Activated CD4-positive, alpha-beta T cell treated with anti-CD3 and anti-CD28 coated beads, Interleukin-2, amount 10 ng/mL, durations not matched to agents 7 days and 5 days (primary cell): ENCODE data around the gene TOR4A. TPM values are rescaled to one million over a fixed set of nuclear protein-coding genes. Genes with fewer than 3 reads are reported as not detected.
A peak's percentile ranks its signal among the peaks of the same experiment; 100 is the strongest.
"Not testable (repeated sequence)": the region's sequence is repeated elsewhere in the genome, so short reads cannot be mapped to it uniquely, and the experiment has no call there.

Experiments used
- CTCF ChIA-PET: fragments of 350-600 bp; sonication (Branson Sonifier 250); formaldehyde crosslinking; loops from one replicate; lab custom pipeline; 2021; ENCODE audit warnings: antibody characterized with exemption; lab: Charles Lee
- POLR2A ChIA-PET: fragments of 350-600 bp; sonication (Branson Sonifier 250); formaldehyde crosslinking; loops from one replicate; lab custom pipeline; 2021; ENCODE audit warnings: antibody characterized with exemption; lab: Charles Lee
- DNase-seq: peaks from one replicate; pipeline ENCODE4 v3.0.0-alpha.2; 2020
- H3K27ac Mint-ChIP-seq: one replicate; pipeline ENCODE4 v1.8.0; 2021; ENCODE audit warnings: mild to moderate bottlenecking, moderate library complexity, mixed read lengths
- H3K27me3 Mint-ChIP-seq: one replicate; pipeline ENCODE4 v1.8.0; 2021; ENCODE audit warnings: mixed read lengths
- H3K36me3 Mint-ChIP-seq: one replicate; pipeline ENCODE4 v1.8.0; 2021; ENCODE audit warnings: low read depth, mixed read lengths
- H3K4me1 Mint-ChIP-seq: one replicate; pipeline ENCODE4 v1.8.0; 2021; ENCODE audit warnings: mixed read lengths
- H3K4me3 Mint-ChIP-seq: one replicate; pipeline ENCODE4 v1.8.0; 2021; ENCODE audit warnings: mild to moderate bottlenecking, moderate library complexity, mixed read lengths
- H3K9me3 Mint-ChIP-seq: one replicate; pipeline ENCODE4 v1.8.0; 2021; ENCODE audit warnings: mixed read lengths
- total RNA-seq, 2 experiments: library from RNA; stranded (reverse); gene quantifications; one replicate each; pipeline ENCODE4 v1.2.3, GENCODE V29; 2021

TOR4A gene
- total RNA-seq, 2 experiments from 2014 or later, result 6.0 to 7.1 TPM

DNA sequence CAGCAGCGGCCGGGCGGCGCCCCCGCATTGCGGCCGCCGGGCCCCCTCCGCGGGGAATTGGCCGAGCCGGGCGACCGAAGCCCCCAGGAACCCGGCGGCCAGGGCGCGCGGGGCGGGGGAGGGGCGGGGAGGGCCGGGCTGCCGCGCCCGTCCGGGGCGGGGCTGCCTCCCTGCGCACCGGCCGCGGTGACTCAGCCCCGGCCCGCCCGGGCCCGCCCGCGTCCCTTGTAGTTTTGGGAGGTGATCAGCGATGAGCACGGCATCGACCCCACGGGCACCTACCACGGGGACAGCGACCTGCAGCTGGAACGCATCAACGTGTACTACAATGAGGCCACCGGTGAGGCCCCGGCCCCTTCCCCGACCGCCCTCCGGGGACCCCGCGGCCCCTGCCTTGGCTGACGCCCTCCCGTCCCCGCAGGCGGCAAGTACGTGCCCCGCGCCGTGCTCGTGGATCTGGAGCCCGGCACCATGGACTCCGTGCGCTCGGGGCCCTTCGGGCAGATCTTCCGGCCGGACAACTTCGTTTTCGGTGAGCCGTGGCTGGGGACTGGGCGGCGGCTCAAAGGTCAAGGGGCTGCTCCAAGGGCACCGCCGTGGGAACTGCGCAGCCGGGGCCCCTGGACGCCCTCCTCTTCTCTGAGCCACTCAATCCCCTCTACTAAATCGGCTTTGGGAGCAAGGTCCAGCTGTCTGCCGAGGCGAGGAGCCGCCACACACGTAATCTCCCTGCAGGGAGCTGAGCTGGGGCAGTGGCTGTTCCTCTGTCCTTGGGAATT, 35.8 kb upstream of the TOR4A start:
- H3K9me3 Mint-ChIP-seq, result no peaks in the 10 kb centered on the region

DNA sequence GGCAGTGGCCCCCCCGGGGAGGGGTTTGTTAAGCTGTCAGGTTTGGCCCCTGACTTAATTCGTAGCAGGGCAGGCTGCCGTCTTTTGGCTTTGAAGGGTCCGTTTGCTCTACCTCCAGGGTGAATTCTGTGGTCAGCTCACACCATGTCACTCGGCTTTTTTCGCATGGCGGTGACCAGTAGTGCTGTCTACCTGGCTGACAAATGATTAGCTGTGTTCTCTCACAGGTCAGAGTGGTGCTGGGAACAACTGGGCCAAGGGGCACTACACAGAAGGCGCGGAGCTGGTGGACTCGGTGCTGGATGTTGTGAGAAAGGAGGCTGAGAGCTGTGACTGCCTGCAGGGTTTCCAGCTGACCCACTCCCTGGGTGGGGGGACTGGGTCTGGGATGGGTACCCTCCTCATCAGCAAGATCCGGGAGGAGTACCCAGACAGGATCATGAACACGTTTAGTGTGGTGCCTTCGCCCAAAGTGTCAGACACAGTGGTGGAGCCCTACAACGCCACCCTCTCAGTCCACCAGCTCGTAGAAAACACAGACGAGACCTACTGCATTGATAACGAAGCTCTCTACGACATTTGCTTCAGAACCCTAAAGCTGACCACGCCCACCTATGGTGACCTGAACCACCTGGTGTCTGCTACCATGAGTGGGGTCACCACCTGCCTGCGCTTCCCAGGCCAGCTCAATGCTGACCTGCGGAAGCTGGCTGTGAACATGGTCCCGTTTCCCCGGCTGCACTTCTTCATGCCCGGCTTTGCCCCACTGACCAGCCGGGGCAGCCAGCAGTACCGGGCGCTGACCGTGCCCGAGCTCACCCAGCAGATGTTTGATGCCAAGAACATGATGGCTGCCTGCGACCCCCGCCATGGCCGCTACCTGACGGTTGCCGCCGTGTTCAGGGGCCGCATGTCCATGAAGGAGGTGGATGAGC, 35.0 kb upstream of the TOR4A start:
- no peaks in the 10 kb centered on the region for H3K9me3 Mint-ChIP-seq
- ChIA-PET POLR2A (interaction anchor here (0.6 to 1.4 kb wide), 3 partner anchors 12 to 156 kb away, joined by 3 to 6 read pairs (median 3); partner anchors contain the start of genes MAN1B1 and NELFB), CTCF (interaction anchor here (1.0 to 4.6 kb wide), 5 partner anchors 12 to 213 kb away, joined by 3 to 19 read pairs (median 5); partner anchors contain the start of gene NELFB)
- DNase-seq, result no peak
- peak overlapping the region; percentile 88 for H3K27ac Mint-ChIP-seq
- no peaks in the 10 kb centered on the region for H3K27me3 Mint-ChIP-seq
- peaks cover 24% of the 10 kb centered on the region for H3K36me3 Mint-ChIP-seq
- peak overlapping the region; percentile 87 for H3K4me3 Mint-ChIP-seq
- H3K4me1 Mint-ChIP-seq, result peaks cover 33% of the 10 kb centered on the region

More for the DNA sequence above, 35.8 kb upstream of the TOR4A start:
- DNase-seq, result peak; percentile 65
- ChIA-PET POLR2A (interaction anchor here (0.8 to 1.4 kb wide), 9 partner anchors 13 to 220 kb away, joined by 3 to 11 read pairs (median 4); partner anchors contain the start of genes MAN1B1, NELFB and NRARP), CTCF (interaction anchor here (1.0 to 6.5 kb wide), 8 partner anchors 12 to 212 kb away, joined by 3 to 65 read pairs (median 5); partner anchors contain the start of genes CYSRT1, MAN1B1, NELFB and RNF208)
- H3K4me3 Mint-ChIP-seq, result peak overlapping the region; percentile 87
- H3K27ac Mint-ChIP-seq, result peak overlapping the region; percentile 88
- H3K4me1 Mint-ChIP-seq, result peaks cover 33% of the 10 kb centered on the region
- H3K36me3 Mint-ChIP-seq, result peaks cover 24% of the 10 kb centered on the region
- H3K27me3 Mint-ChIP-seq, result no peaks in the 10 kb centered on the region

DNA sequence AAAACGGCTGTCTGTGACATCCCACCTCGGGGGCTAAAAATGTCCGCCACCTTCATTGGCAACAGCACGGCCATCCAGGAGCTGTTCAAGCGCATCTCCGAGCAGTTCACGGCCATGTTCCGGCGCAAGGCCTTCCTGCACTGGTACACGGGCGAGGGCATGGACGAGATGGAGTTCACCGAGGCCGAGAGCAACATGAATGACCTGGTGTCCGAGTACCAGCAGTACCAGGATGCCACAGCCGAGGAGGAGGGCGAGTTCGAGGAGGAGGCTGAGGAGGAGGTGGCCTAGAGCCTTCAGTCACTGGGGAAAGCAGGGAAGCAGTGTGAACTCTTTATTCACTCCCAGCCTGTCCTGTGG, 34.3 kb upstream of the TOR4A start:
- CTCF ChIA-PET, result interaction anchor here (1.0 to 4.6 kb wide), 3 partner anchors 11 to 48 kb away, joined by 3 to 19 read pairs (median 5); partner anchors contain the start of gene NELFB
- peak overlapping the region; percentile 87 for H3K4me3 Mint-ChIP-seq
- H3K27me3 Mint-ChIP-seq, H3K9me3 Mint-ChIP-seq, H3K27ac Mint-ChIP-seq, DNase-seq: not testable (repeated sequence)
- H3K36me3 Mint-ChIP-seq, result peaks cover 24% of the 10 kb centered on the region
- POLR2A ChIA-PET, result interaction anchor here (0.6 kb wide), 1 partner anchor 21 kb away, joined by 3 read pairs; no protein-coding TSS in a partner anchor
- H3K4me1 Mint-ChIP-seq, result peaks cover 31% of the 10 kb centered on the region

DNA sequence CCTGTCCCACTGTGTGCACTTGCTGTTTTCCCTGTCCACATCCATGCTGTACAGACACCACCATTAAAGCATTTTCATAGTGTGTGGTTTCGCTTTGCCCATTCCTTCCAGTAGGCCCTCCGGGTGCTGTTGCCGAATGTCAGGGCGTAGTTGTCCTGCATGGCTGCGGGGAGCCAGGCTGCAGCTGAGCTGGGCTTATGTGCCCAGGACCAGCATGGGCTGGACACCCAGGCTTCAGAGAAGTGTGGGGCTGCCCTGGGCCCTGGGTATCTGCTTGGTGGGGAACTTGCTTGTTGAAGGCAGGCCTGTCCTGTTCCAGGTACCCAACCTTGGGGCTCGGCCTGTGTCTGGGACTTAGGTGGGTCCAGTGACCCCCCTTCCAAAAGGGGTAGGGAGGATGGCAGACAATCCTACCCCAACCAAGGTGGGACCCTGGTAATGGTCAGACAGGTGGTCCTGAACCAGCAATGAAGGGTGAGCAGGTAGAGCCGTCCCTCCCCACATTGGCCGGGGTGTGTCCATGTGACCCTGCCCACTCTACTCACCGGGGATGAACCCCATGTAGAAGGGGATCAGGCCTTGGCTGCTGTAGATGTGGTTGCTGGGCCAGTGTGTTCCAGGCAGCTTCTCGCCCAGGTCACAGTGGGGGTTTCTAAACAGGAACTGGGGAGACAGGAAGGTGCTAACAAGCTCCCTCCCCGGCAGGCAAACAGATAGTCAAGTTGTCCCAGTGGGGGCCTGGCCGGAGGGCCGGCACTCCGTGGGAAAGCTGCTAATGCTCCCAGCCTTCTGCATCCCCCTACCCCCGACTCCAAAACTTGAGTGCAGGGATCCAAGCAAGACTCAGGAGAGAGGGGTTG, 33.7 kb upstream of the TOR4A start:
- ChIA-PET POLR2A (no interaction called here), CTCF (interaction anchor here (1.0 to 4.6 kb wide), 3 partner anchors 10 to 215 kb away, joined by 3 to 19 read pairs (median 3); partner anchors contain the start of gene NELFB)
- peaks cover 27% of the 10 kb centered on the region for H3K4me1 Mint-ChIP-seq
- H3K27ac Mint-ChIP-seq, result no peak overlapping the region
- peaks cover 24% of the 10 kb centered on the region for H3K36me3 Mint-ChIP-seq
- H3K27me3 Mint-ChIP-seq, result no peaks in the 10 kb centered on the region
- no peak for DNase-seq
- peak overlapping the region; percentile 87 for H3K4me3 Mint-ChIP-seq
- no peaks in the 10 kb centered on the region for H3K9me3 Mint-ChIP-seq

DNA sequence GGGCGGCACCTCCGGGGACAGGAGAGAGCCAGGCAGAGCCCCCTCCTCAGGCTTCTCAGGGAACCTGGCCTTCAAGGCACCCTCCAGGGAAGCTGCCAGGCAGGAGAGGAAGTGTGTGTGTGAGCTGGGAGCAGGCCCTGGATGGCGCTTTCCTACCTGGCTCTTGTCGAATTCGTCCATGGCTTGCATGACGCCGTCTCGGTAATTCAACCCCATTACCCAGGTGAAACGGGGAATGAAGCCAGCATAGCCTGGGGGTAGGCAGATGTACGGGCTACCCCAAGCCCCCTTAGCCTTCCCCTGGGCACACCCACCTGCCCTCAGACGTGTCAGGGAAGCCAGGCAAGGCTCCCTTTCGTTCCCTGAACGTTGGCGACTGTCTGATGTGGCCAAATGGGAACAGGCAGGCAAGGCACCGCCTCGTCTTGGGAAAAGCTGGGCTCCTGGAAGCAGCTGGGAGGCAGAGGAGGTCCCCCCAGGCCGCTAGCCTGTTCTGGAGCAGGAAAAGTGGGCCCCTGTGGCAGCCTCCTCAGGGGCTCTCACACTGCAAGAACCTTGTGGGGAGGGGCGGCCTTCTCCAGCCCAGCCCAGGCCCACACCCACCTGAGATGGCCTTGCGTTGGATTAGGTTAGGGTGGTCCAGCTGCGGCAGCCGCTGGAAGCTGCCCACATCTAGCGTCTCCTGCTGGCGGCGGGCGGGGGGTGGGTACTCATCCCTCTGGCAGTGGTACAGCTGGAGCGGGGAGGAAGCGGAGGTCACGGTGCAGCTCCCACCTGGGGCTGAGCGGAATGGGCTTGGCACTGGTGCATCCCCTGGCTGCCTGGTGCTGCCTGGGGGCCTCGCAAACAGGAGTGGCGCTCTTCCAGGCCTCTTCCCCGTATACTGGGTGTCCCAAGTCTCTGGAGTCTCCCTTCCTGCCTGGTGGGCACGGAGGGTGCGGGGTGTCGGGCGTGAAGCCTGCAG, 32.8 kb upstream of the TOR4A start:
- H3K36me3 Mint-ChIP-seq, result peaks cover 24% of the 10 kb centered on the region
- peaks cover 21% of the 10 kb centered on the region for H3K4me1 Mint-ChIP-seq
- CTCF ChIA-PET, result interaction anchor here (0.6 to 4.6 kb wide), 6 partner anchors 8 to 252 kb away, joined by 3 to 19 read pairs (median 3); partner anchors contain the start of gene NELFB
- POLR2A ChIA-PET, result no interaction called here
- no peak overlapping the region for H3K4me3 Mint-ChIP-seq
- H3K9me3 Mint-ChIP-seq, result no peaks in the 10 kb centered on the region
- no peak overlapping the region for H3K27ac Mint-ChIP-seq
- H3K27me3 Mint-ChIP-seq, result no peaks in the 10 kb centered on the region
- DNase-seq, result no peak

DNA sequence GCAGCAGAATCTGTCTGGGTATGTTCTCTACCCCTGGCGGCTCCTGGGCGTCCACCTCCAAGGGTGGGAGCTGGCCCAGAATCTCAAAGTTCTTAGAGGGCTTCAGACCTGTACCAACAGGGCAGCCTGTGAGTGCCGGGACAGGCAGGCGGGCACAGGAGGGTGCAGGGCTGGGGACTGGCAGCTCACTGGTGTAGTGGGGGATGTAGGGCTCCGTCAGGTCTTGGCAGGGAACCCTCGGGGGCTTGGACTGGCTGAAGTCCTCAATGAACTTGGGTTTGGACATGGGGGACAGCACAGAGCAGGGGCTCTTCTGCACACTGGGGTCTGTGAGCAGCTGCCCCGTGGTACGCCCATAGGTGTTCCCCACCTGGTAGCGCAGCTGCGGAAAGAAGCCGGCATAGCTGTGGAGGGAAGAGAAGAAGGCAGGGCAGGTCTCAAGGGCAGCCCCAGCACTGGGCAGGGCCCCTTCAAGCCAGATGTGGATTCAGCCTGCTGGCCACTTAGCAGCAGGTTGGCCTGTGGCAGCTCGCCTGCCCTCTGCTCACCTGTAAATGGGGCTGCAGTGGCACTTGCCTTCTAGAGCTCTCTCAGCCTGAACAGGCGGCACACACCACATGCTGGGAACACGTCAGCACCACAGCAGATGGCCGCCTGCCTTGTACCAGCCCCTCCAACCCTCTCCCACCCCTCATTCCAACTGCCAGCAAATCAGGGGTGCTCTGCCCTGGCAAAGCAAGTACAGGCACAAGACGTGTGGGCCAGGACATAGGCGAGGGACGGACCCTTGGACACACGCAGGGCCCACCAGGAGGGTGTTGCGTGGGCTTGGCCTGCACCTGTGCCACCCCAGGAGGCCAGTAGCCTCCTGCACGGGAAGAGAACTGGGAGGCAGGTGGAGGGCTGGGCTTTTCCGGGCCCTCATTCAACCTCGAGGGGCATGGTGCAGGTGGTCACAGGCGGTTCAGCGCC, 31.8 kb upstream of the TOR4A start:
- H3K4me3 Mint-ChIP-seq, result no peak overlapping the region
- H3K27me3 Mint-ChIP-seq, result no peaks in the 10 kb centered on the region
- CTCF ChIA-PET, result interaction anchor here (0.6 to 4.6 kb wide), 6 partner anchors 8 to 252 kb away, joined by 3 to 19 read pairs (median 3); partner anchors contain the start of gene NELFB
- peaks cover 19% of the 10 kb centered on the region for H3K4me1 Mint-ChIP-seq
- no peak for DNase-seq
- peaks cover 24% of the 10 kb centered on the region for H3K36me3 Mint-ChIP-seq
- H3K9me3 Mint-ChIP-seq, result no peaks in the 10 kb centered on the region
- POLR2A ChIA-PET, result no interaction called here
- no peak overlapping the region for H3K27ac Mint-ChIP-seq

DNA sequence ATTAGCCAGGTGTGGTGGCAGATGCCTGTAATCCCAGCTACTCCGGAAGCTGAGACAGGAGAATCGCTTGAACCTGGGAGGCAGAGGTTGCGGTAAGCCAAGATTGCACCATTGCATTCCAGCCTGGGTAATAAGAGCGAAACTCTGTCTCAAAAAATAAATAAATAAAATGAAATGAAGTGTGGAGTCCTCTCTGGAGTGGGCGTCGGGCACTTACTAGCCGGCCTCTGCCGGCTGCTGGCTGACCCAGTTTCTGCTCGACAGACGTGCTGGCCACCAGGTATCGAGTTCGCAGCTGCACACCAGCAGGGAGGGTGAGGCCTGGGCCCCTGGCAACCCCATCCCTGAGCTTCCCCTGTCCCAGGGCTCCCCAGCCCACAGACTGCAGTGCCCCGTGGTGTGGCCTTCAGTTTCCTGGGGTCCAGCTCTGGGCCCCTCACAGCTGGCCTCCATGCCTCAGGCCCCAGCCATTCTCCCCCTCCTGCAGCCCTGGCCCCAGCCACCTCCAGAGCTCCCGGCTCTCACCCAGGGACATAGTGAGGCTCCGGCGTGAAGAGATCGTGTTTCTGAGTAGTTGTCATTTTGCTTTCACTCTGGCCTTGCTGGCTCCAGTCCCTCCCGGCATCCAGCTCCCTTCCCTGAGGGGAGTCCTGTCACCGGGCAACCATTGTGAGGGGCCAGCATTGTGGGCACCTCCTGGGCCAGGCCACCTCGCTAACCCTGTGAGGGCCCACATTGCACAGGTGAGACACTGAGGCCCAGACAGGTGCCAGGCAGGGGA, 30.2 kb upstream of the TOR4A start:
- Mint-ChIP-seq H3K4me1 (peaks cover 16% of the 10 kb centered on the region), H3K9me3 (no peaks in the 10 kb centered on the region), H3K4me3 (no peak overlapping the region), H3K27me3 (no peaks in the 10 kb centered on the region), H3K36me3 (peaks cover 15% of the 10 kb centered on the region), H3K27ac (no peak overlapping the region)
- POLR2A ChIA-PET, result interaction anchor here (0.5 kb wide), 1 partner anchor 24 kb away, joined by 4 read pairs; no protein-coding TSS in a partner anchor
- CTCF ChIA-PET, result interaction anchor here (0.7 to 1.4 kb wide), 3 partner anchors 9 to 596 kb away, joined by 3 to 5 read pairs (median 4); no protein-coding TSS in a partner anchor
- DNase-seq, result no peak

DNA sequence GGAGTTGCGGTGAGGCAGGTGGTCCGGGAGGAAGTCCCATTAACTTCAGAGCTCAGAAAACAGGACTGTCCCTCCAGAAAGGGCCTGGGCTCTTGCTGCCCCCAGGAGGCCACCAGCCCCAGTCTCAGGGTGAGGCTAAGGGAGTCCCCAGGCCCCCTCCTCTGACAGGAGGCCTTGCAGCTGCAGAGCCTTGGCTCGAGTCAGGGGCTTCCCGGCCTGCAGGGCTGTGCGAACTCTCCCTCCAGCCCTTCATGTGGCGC, 29.7 kb upstream of the TOR4A start:
- Mint-ChIP-seq H3K27me3 (no peaks in the 10 kb centered on the region), H3K4me3 (no peak overlapping the region), H3K27ac (no peak overlapping the region), H3K36me3 (peaks cover 9% of the 10 kb centered on the region), H3K4me1 (peaks cover 10% of the 10 kb centered on the region), H3K9me3 (no peaks in the 10 kb centered on the region)
- POLR2A ChIA-PET, result interaction anchor here (0.5 kb wide), 1 partner anchor 24 kb away, joined by 4 read pairs; no protein-coding TSS in a partner anchor
- CTCF ChIA-PET, result interaction anchor here (1.4 kb wide), 1 partner anchor 11 kb away, joined by 4 read pairs; no protein-coding TSS in a partner anchor
- DNase-seq, result no peak

DNA sequence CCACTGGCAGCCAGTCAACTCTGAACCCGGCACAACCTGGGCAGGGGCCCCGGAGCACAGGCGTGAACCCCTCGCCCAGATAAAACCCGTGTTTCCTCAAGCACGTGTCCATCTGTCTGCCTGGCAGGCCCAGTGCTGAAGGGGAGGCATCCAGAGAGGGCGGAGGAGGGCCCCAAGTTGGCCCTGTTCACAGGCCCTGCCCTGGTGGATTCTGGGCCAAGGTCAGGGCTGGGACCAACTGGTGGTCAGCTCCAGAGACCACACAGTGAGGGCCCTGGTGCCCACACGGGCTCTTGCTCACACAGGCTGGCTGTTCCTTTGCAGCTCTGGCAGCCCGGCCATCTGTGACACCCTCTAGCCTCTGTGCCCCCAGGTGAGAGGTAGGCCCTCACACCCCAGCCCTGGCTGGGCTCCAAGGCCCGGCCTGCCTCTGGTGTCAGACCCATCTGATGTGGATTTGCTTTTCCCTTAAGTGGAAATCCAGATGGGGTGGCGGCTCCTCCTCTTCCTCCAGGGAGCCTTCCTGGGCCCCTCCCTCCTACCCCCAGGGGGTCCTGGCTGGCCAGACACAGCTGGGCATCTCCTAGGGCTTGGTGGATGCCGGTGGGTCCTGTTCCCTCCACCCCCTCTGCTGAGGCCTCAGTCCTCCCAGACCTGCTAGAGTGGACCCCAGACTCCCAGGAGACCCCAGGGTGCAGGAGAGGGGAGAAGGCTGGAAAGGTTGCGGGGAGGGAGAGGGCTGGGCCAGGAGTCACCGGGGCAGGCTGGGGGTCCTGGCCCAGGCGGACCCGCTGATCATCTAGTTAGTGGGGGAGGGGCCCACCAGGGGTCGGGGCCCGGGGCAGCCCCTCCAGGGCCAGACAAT, 27.0 kb upstream of the TOR4A start:
- POLR2A ChIA-PET, result no interaction called here
- no peak for DNase-seq
- CTCF ChIA-PET, result interaction anchor here (1.1 kb wide), 1 partner anchor 14 kb away, joined by 4 read pairs; no protein-coding TSS in a partner anchor

More for the DNA sequence above, 27.0 kb upstream of the TOR4A start:
- no peak overlapping the region for H3K4me3 Mint-ChIP-seq
- H3K4me1 Mint-ChIP-seq, result peaks cover 6% of the 10 kb centered on the region
- H3K27me3 Mint-ChIP-seq, result no peaks in the 10 kb centered on the region
- H3K9me3 Mint-ChIP-seq, result no peaks in the 10 kb centered on the region
- no peak overlapping the region for H3K27ac Mint-ChIP-seq
- peaks cover under 1% of the 10 kb centered on the region for H3K36me3 Mint-ChIP-seq
